Kidney (tissue), 14 donors: ENCODE measurements around the gene CCBE1. TPM values are rescaled to one million over a fixed set of nuclear protein-coding genes. Genes with fewer than 3 reads are reported as not detected.
"Not testable (repeated sequence)": the region's sequence is repeated elsewhere in the genome, so short reads cannot be mapped to it uniquely, and the experiment has no call there.

Experiments
- DNase-seq, 5 donors: peaks; one replicate each; pipeline ENCODE4 v3.0.0-alpha.2; 2013 to 2020
- FAIRE-seq: peaks from 2 replicates; lab custom pipeline; 2012; peaks lifted over from hg19 to GRCh38; lab: Jason Lieb, UNC
- H3K27ac ChIP-seq, 2 donors: one replicate each; pipeline ENCODE4 v1.7.0; 2013; ENCODE audit warnings: low read depth in 2 of 2, low read length in 2 of 2, inconsistent platforms in 1 of 2
- H3K27me3 ChIP-seq: one replicate; pipeline ENCODE4 v1.7.1; 2013; ENCODE audit warnings: low read length, inconsistent platforms; ENCODE audit not compliant: control insufficient read depth, insufficient read depth
- H3K36me3 ChIP-seq, 3 donors: one replicate each; pipeline versions ENCODE4 v1.7.0 to v1.7.1; 2013; ENCODE audit warnings: low read length in 3 of 3, control low read depth in 1 of 3, inconsistent platforms in 1 of 3; ENCODE audit not compliant: insufficient read depth in 3 of 3, control insufficient read depth in 2 of 3
- H3K4me1 ChIP-seq, 3 donors: one replicate each; pipeline versions ENCODE4 v1.7.0 to v1.7.1; 2013; ENCODE audit warnings: low read length in 3 of 3, inconsistent platforms in 1 of 3, low read depth in 1 of 3; ENCODE audit not compliant: control insufficient read depth in 2 of 3, insufficient read depth in 2 of 3
- H3K4me3 ChIP-seq, 3 donors: one replicate each; pipeline versions ENCODE4 v1.7.0 to v1.8.1; 2013; ENCODE audit warnings: low read length in 3 of 3, control low read depth in 1 of 3, inconsistent platforms in 1 of 3
- H3K9ac ChIP-seq, 3 donors: one replicate each; pipeline versions ENCODE4 v1.7.0 to v1.7.1; 2013; ENCODE audit warnings: low read length in 3 of 3, control low read depth in 1 of 3, inconsistent platforms in 1 of 3
- H3K9me3 ChIP-seq, 3 donors: one replicate each; pipeline versions ENCODE4 v1.7.0 to v1.7.1; 2013; ENCODE audit warnings: low read length in 3 of 3, control low read depth in 1 of 3, inconsistent platforms in 1 of 3; ENCODE audit not compliant: control insufficient read depth in 2 of 3, insufficient read depth in 1 of 3
- intact Hi-C: fragments of 100-400 bp; cut with DNase I; formaldehyde crosslinking; loops from one replicate; pipeline ENCODE4 v1.11.1; 2022
- polyA plus RNA-seq: library from polyadenylated mRNA; stranded (reverse); fragments of 350-450 nt; fragmentation: Illumina TruSeq; extraction: RNeasy Lipid Tissue Mini Kit (QIAGEN cat#74804); gene quantifications from one replicate; pipeline ENCODE4 v1.2.3, GENCODE V29; 2014; ENCODE audit warnings: low read depth, low replicate concordance; ENCODE audit not compliant: insufficient read depth
- total RNA-seq: library from RNA; stranded (reverse); fragmentation: NEBNext Ultra II Directional; extraction: Animal tissue kit (Norgen Biotek cat#: 25700); gene quantifications from one replicate; pipeline ENCODE4 v1.2.1, GENCODE V29; 2021
- TF ChIP-seq, protein P1 (sequence below): IDR thresholded peaks from 3 replicates; pipeline ENCODE4 v1.5.1; 2012; ENCODE audit warnings: mild to moderate bottlenecking, moderate library complexity, borderline replicate concordance; ENCODE audit not compliant: insufficient read depth; ENCODE audit errors: extremely low read depth
- donor health status: control.
- donor health status: control.
- donor health status: control.
- donor health status: control.
- donor health status: control.
- donor health status: DM: yes; HTN: yes; CAD: no.
- donor health status: Normal renal cell carcinoma (clear cell type).

Gene CCBE1
- total and polyA plus RNA-seq, 2 donors from 2014 or later, result 1.8 to 2.2 TPM

DNA sequence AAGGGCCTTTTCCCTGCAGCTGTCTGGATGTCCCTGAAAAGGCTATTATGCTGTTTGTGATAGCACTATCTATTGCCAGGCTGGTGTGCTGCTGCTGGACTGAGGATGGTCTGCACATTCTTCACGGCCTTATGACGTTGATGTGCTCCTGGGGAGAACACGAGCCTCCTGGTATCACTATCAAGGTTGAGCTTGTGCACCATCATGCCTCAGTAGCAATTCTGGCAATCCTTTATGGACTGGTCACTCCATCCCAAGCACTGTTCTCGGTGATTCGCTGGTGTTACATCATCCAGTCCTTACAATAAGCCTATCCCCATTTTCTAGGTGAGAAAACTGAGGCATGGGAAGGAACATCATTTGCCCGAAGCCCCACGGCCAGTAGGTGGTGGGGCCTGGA lies 18.2 kb upstream of the CCBE1 start:
- no peak for DNase-seq
- no peak overlapping the region for H3K4me3 ChIP-seq
- H3K4me1 ChIP-seq, result no peaks in the 10 kb centered on the region
- H3K27ac ChIP-seq, result no peak overlapping the region
- FAIRE-seq, result no peak
- intact Hi-C loops, result no loop called here
- TF ChIP-seq, protein P1, sequence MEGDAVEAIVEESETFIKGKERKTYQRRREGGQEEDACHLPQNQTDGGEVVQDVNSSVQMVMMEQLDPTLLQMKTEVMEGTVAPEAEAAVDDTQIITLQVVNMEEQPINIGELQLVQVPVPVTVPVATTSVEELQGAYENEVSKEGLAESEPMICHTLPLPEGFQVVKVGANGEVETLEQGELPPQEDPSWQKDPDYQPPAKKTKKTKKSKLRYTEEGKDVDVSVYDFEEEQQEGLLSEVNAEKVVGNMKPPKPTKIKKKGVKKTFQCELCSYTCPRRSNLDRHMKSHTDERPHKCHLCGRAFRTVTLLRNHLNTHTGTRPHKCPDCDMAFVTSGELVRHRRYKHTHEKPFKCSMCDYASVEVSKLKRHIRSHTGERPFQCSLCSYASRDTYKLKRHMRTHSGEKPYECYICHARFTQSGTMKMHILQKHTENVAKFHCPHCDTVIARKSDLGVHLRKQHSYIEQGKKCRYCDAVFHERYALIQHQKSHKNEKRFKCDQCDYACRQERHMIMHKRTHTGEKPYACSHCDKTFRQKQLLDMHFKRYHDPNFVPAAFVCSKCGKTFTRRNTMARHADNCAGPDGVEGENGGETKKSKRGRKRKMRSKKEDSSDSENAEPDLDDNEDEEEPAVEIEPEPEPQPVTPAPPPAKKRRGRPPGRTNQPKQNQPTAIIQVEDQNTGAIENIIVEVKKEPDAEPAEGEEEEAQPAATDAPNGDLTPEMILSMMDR, result no peak
- no peaks in the 10 kb centered on the region for H3K9me3 ChIP-seq
- H3K27me3 ChIP-seq, result no peaks in the 10 kb centered on the region
- H3K36me3 ChIP-seq, result no peaks in the 10 kb centered on the region
- no peak overlapping the region for H3K9ac ChIP-seq

DNA sequence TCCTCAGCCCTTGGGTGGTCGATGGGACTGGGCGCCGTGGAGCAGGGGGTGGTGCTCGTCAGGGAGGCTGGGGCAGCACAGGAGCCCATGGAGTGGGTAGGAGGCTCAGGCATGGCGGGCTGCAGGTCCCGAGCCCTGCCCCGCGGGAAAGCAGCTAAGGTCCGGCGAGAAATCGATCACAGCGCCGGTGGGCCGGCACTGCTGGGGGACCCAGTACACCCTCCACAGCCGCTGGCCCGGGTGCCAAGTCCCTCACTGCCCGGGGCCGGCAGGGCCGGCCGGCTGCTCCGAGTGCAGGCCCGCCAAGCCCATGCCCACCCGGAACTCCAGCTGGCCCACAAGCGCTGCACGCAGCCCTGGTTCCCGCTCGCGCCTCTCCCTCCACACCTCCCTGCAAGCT lies 16.9 kb upstream of the CCBE1 start:
- H3K9me3 ChIP-seq, H3K36me3 ChIP-seq, H3K4me3 ChIP-seq, H3K9ac ChIP-seq, DNase-seq, H3K27ac ChIP-seq, H3K27me3 ChIP-seq, FAIRE-seq, H3K4me1 ChIP-seq, intact Hi-C loops: not testable (repeated sequence)

DNA sequence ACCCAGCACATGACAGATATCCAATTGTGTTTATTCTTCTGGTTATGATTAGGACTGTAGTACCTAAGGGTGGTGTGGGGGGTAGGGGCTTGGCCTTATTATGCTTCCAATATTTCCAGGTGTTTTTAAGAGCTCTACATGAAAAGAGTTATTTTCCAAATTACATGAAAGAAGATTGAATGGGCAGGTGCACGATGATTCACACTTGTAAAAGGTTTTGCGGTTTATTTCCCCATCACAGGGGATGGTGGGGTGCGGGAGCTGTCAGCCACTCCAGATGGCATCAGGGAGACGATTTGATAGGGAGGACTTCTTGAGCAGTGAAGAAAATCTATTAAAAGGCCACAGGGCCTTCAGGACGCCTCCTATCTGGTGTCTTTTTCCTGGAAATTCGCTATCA lies 15.1 kb upstream of the CCBE1 start:
- no peak overlapping the region for H3K9ac ChIP-seq
- no peaks in the 10 kb centered on the region for H3K4me1 ChIP-seq
- H3K27me3 ChIP-seq, result no peaks in the 10 kb centered on the region
- TF ChIP-seq, protein P1, result no peak
- no peak overlapping the region for H3K4me3 ChIP-seq
- H3K36me3 ChIP-seq, result no peaks in the 10 kb centered on the region
- intact Hi-C loops, result no loop called here
- FAIRE-seq (no peak), DNase-seq (no peak)
- H3K27ac ChIP-seq, result no peak overlapping the region
- H3K9me3 ChIP-seq, result no peaks in the 10 kb centered on the region

DNA sequence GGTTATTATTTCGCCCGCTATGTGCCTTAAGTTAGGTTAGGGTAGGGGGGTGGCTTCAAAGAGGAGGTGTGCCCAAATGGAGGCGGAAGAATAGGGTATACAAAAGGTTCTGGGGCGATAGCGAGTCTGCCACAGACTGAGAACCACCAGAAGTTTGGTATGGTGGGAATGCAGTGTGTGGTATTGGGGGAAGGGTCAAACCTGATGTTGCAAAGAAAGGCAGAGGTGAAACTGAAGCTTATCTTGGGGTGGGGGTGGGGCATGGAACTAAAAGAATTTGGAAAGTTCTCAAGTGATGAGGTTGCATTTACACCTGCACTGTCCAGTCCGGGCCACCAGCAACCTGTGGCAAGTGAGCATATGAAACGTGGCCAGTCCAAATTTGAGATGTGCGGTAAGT lies 11.8 kb upstream of the CCBE1 start:
- TF ChIP-seq, protein P1, result no peak
- Histone ChIP-seq H3K27me3 (no peaks in the 10 kb centered on the region), H3K36me3 (no peaks in the 10 kb centered on the region), H3K4me3 (no peak overlapping the region), H3K27ac (no peak overlapping the region), H3K9me3 (no peaks in the 10 kb centered on the region), H3K9ac (no peak overlapping the region), H3K4me1 (no peaks in the 10 kb centered on the region)
- FAIRE-seq, result no peak
- DNase-seq, result no peak
- intact Hi-C loops, result no loop called here
